ENCODE results near the gene E2F4. TPM values are rescaled to one million over a fixed set of nuclear protein-coding genes. Genes with fewer than 3 reads are reported as not detected.

The E2F4 gene
- total RNA-seq, 4 donors from 2014 or later: 84.9 to 156 (median 107) TPM

DNA sequence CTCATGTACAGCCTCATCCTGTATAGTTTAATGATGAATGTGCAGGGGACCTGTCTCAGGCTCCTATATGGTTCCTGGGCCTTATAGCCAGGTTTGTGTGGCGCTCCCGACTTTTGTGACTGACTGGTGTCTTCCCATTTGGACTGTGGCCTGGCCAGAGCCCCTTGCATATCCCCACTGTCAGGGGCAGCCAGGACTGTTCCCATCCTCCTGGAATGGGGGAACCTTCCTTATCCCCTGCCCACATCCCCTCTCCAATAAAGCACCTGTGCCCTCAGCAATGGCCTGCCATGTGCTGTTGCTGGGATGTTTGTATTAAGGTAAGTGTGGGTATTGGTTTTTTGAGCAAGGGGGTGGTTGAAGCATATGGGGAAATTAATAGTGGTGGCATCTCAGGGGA lies 43.7 kb upstream of the E2F4 start:
- TF ChIP-seq CTCF (IDR thresholded peaks at IDR 0.05): no peak
- ATAC-seq (ENCODE audit: low FRiP score): no peak
- DNase-seq (ENCODE audit: low spot score): no peak

- ATAC-seq (ENCODE audit: low FRiP score) (no peak), DNase-seq (ENCODE audit: low spot score) (no peak)
- TF ChIP-seq CTCF (IDR thresholded peaks at IDR 0.05): no peak
These were observed 43.2 kb upstream of the E2F4 start for GRCh38 chr16:67148656-67149275.

DNA sequence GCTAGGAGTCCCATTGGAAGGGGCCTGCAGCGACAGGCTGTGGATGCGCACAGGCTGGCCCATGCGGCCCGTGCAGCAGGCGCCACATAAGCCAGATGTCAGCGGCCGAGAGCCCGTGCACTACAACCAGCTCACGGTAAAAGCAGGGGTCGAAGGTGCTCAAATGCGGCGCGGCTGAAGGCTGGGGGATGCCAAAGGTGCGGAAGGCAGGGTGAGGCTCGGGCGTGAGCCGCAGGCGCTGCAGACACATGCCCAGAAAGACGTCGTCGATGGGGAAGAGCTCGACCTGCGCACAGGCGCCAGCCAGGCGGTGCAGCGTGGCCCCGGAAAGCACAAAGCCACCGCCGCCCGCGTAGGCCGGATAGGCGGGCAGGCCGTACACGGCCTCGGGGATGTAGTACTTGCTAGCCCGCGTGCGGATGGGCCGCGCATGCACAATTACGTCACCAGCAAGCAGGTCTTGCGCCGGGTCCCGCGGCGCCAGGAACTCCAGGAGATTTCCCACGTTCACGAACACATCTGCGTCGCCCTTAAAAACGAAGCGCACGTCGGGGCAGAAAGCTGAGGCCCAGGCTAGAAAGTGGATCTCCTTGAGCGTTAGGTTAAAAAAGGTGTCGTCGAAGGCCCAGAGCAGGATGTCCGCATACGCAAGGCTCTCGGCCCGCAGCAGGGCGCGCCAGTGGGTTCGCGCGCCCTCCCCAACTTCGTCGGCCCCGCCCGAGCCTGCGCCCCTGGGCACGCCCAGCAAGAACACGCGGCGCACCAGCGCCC lies 42.5 kb upstream of the E2F4 start:
- DNase-seq (ENCODE audit: low spot score) (no peak), ATAC-seq (ENCODE audit: low FRiP score) (no peak)
- TF ChIP-seq CTCF (IDR thresholded peaks at IDR 0.05): no peak

GRCh38 chr16:67150047-67150832 lies 41.7 kb upstream of the E2F4 start:
- ATAC-seq (ENCODE audit: low FRiP score) (peak; percentile 50), DNase-seq (ENCODE audit: low spot score) (no peak)
- TF ChIP-seq CTCF (IDR thresholded peaks at IDR 0.05): no peak

GRCh38 chr16:67150833-67151396 lies 41.0 kb upstream of the E2F4 start, which contains the start of gene B3GNT9:
Gene B3GNT9, minus strand, starts transcription at chr16:67150998. Its CDS starts 513 bp downstream, at chr16:67150485.
- ATAC-seq (ENCODE audit: low FRiP score) (peak; percentile 73), DNase-seq (ENCODE audit: low spot score) (no peak)
- TF ChIP-seq CTCF (IDR thresholded peaks at IDR 0.05): no peak

DNA sequence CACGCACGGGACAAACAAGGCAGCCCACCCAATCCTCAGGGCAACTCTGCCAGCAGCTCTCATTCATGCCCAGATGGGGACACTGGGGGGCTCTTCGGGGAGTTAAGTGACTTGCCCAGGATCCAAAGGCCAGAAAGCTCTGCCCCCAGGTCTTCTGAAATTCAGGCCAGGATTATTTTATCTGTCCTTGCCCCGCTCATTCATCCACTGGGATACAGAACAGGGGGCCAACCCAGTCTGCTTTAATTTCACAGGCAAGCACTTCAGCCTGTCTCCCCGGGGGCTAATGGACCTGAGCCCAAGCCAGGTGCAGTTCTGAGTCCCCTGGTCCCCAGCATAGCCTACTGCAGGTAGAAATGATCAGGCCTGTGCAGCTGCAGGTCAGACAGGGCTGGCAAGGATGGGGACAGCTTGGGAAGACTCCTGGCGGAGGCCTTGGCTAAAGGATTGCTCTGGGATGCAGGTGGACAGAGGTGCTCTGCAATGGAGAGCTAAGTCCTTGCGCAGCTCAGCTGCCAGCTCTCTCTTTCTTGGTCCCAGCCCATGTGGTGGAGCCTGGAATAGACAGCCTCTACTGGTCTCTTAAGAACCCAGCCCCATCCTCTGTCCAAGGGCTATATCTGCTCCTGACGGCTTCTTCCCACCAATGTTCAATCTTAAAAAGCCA lies 40.4 kb upstream of the E2F4 start:
- DNase-seq (ENCODE audit: low spot score): no peak
- TF ChIP-seq CTCF (IDR thresholded peaks at IDR 0.05): no peak
- no peak for ATAC-seq (ENCODE audit: low FRiP score)

Measured in omental fat pad (tissue), 4 donors.